ENCODE measurements around the gene PAX3. TPM values are rescaled to one million over a fixed set of nuclear protein-coding genes. Genes with fewer than 3 reads are reported as not detected.

PAX3 gene
- total RNA-seq, 3 donors from 2014 or later, result not detected

DNA sequence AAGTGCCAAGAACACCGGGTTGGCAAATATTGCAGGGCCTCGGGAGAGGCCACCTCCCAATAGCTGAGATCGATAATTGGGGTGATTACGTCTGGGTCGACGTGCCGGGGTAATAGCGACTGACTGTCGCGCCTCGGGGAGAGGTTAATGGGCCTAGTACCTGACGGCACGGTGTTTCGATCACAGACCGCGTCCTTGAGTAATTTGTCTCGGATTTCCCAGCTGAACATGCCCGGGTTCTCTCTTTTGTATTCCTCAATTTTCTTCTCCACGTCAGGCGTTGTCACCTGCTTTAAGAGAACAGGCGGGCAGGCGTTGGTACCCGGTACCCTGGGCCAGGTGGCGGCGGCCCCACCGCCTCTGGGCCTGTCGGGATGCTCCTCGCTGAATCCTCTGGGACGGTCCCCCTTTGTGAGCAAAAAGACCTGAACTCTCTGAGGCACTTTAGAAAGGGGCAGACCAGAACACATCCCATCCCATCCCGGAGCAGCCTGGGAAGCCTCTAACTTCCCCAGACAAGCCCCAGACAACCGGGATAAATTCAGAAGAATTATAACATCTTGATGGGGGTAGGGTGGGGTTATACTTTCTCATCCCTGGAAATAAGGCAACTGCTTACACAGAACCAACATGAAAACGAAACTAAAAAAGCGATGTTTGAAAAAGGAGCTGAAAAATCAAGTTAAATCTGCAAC lies 3.3 kb downstream of the PAX3 start:
- Mint-ChIP-seq H3K4me1 (ENCODE audit: low read depth) (peaks cover 40% of the 10 kb centered on the region), H3K4me3 (peak overlapping the region; percentile 58), H3K9me3 (peaks cover 5% of the 10 kb centered on the region), H3K27me3 (ENCODE audit: low read depth) (peaks cover 97% of the 10 kb centered on the region), H3K36me3 (ENCODE audit: insufficient read depth) (no peaks in the 10 kb centered on the region)
- DNase-seq (no peak), ATAC-seq (no peak)

DNA sequence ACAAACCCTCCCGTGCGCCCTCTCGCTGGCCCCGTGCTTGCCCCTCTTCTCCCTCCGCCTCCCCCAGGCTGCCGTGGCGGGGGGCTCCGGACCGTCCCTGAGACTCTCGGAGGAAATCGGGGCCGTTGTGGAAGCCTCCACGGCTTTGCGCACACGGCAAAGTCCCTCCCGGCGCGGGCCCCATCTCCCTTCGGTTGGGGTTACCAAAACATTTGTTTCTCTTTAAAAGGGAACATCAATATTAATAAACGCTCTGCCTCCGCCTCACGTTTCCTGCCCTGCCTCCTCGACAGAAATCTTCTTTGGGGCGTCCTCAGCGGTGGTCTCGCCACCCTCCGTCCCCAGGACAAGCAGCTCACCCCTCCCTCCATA lies 3.8 kb downstream of the PAX3 start:
- Mint-ChIP-seq H3K9me3 (peaks cover 5% of the 10 kb centered on the region), H3K27me3 (ENCODE audit: low read depth) (peaks cover 97% of the 10 kb centered on the region), H3K4me1 (ENCODE audit: low read depth) (peaks cover 40% of the 10 kb centered on the region), H3K36me3 (ENCODE audit: insufficient read depth) (no peaks in the 10 kb centered on the region), H3K4me3 (peak overlapping the region; percentile 53)
- DNase-seq, result no peak
- no peak for ATAC-seq

- no peak overlapping the region for H3K4me3 Mint-ChIP-seq
- peaks cover 97% of the 10 kb centered on the region for H3K27me3 Mint-ChIP-seq (ENCODE audit: low read depth)
- no peak for DNase-seq
- H3K9me3 Mint-ChIP-seq, result peaks cover under 1% of the 10 kb centered on the region
- H3K4me1 Mint-ChIP-seq (ENCODE audit: low read depth), result peaks cover 34% of the 10 kb centered on the region
- H3K36me3 Mint-ChIP-seq (ENCODE audit: insufficient read depth), result no peaks in the 10 kb centered on the region
- ATAC-seq, result no peak
These were observed 4.9 kb downstream of the PAX3 start for GRCh38 chr2:222293660-222294630.

- peaks cover 97% of the 10 kb centered on the region for H3K27me3 Mint-ChIP-seq (ENCODE audit: low read depth)
- H3K36me3 Mint-ChIP-seq (ENCODE audit: insufficient read depth), result no peaks in the 10 kb centered on the region
These were observed 6.4 kb downstream of the PAX3 start for GRCh38 chr2:222292149-222293134.

GRCh38 chr2:222291485-222291841 lies 7.3 kb downstream of the PAX3 start:
- no peak for DNase-seq
- no peak overlapping the region for H3K4me3 Mint-ChIP-seq
- no peaks in the 10 kb centered on the region for H3K9me3 Mint-ChIP-seq
- H3K27me3 Mint-ChIP-seq (ENCODE audit: low read depth), result peaks cover 94% of the 10 kb centered on the region
- H3K36me3 Mint-ChIP-seq (ENCODE audit: insufficient read depth), result no peaks in the 10 kb centered on the region
- peaks cover 18% of the 10 kb centered on the region for H3K4me1 Mint-ChIP-seq (ENCODE audit: low read depth)
- ATAC-seq, result no peak

More at GRCh38 chr2:222292149-222293134, 6.4 kb downstream of the PAX3 start:
- ATAC-seq, result no peak
- H3K4me3 Mint-ChIP-seq, result no peak overlapping the region
- H3K9me3 Mint-ChIP-seq, result no peaks in the 10 kb centered on the region
- peaks cover 28% of the 10 kb centered on the region for H3K4me1 Mint-ChIP-seq (ENCODE audit: low read depth)
- DNase-seq, result no peak

- no peaks in the 10 kb centered on the region for H3K36me3 Mint-ChIP-seq (ENCODE audit: insufficient read depth)
- peaks cover 94% of the 10 kb centered on the region for H3K27me3 Mint-ChIP-seq (ENCODE audit: low read depth)
These were observed 7.9 kb downstream of the PAX3 start for GRCh38 chr2:222290736-222291484.

DNA sequence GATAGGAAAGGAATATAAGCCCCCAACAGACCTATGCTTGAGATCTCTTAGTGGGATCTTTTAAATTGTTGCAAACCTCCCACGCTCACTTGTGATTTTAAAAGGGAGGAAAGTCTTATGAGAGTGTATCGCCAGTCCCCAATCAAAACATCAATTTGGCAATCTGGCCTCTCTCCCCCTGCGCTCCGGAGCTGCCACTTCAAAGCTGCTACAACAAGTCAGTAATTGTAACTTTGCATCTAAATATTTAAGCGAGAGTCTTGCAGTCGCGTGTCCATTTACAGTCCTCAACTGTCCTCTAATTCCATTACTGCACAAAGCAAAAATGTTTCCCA lies 8.4 kb downstream of the PAX3 start:
- DNase-seq (no peak), ATAC-seq (no peak)
- Mint-ChIP-seq H3K27me3 (ENCODE audit: low read depth) (peaks cover 92% of the 10 kb centered on the region), H3K4me3 (no peak overlapping the region), H3K36me3 (ENCODE audit: insufficient read depth) (no peaks in the 10 kb centered on the region), H3K9me3 (no peaks in the 10 kb centered on the region), H3K4me1 (ENCODE audit: low read depth) (peaks cover 7% of the 10 kb centered on the region)

More at GRCh38 chr2:222290736-222291484, 7.9 kb downstream of the PAX3 start:
- Mint-ChIP-seq H3K9me3 (no peaks in the 10 kb centered on the region), H3K4me1 (ENCODE audit: low read depth) (peaks cover 13% of the 10 kb centered on the region), H3K4me3 (no peak overlapping the region)
- no peak for DNase-seq
- peak in 1 of 2 donors; percentile 14 for ATAC-seq

- H3K4me3 Mint-ChIP-seq, result no peak overlapping the region
- H3K9me3 Mint-ChIP-seq, result no peaks in the 10 kb centered on the region
- peaks cover 2% of the 10 kb centered on the region for H3K4me1 Mint-ChIP-seq (ENCODE audit: low read depth)
- DNase-seq, result no peak
- no peaks in the 10 kb centered on the region for H3K36me3 Mint-ChIP-seq (ENCODE audit: insufficient read depth)
- ATAC-seq, result no peak
- H3K27me3 Mint-ChIP-seq (ENCODE audit: low read depth), result peaks cover 87% of the 10 kb centered on the region
These were observed 9.3 kb downstream of the PAX3 start for GRCh38 chr2:222289278-222290160.

DNA sequence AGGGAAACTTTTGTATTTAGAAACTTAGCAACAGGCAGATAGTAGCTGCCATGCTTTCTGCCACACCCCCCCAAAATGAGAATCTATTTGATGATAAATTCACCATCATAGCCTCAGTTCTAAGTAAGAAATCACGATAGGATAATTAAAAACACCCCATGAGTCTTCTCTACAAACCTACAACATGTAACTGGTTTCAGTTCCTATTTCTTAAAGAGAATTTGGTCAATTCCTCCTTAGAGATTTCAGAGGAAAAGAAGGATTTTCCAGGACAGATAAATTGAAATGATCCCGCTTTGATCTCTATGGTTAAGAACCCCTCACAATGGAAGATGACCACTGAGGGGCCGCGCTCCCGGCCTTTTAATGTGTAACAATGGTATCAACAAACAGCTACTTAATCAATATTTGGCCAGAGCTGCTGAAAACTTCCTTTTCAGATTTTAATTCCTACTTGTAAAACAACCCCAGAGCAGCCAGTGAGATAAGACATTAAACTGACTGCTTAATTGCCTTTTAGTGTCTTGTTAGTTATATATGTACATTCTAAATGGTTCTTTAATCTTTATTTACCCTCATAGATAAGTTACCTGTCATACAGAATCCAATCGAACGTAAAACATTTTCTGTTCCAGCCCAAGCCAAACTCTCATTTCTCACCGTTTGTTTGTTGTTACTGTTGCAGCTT lies 10.1 kb downstream of the PAX3 start:
- DNase-seq (no peak), ATAC-seq (no peak)
- H3K4me1 Mint-ChIP-seq (ENCODE audit: low read depth), result peaks cover 2% of the 10 kb centered on the region
- H3K9me3 Mint-ChIP-seq, result no peaks in the 10 kb centered on the region
- H3K27me3 Mint-ChIP-seq (ENCODE audit: low read depth), result peaks cover 80% of the 10 kb centered on the region
- H3K36me3 Mint-ChIP-seq (ENCODE audit: insufficient read depth), result no peaks in the 10 kb centered on the region
- no peak overlapping the region for H3K4me3 Mint-ChIP-seq

- Mint-ChIP-seq H3K27me3 (ENCODE audit: low read depth) (peaks cover 74% of the 10 kb centered on the region), H3K4me3 (no peak overlapping the region), H3K36me3 (ENCODE audit: insufficient read depth) (no peaks in the 10 kb centered on the region), H3K9me3 (no peaks in the 10 kb centered on the region), H3K4me1 (ENCODE audit: low read depth) (peaks cover 2% of the 10 kb centered on the region)
- ATAC-seq, result no peak
- DNase-seq, result no peak
These were observed 10.8 kb downstream of the PAX3 start for GRCh38 chr2:222287862-222288479.

GRCh38 chr2:222284466-222284865 lies 14.3 kb downstream of the PAX3 start:
- ATAC-seq, result no peak
- no peak overlapping the region for H3K4me3 Mint-ChIP-seq
- H3K27me3 Mint-ChIP-seq (ENCODE audit: low read depth), result peaks cover 42% of the 10 kb centered on the region
- no peaks in the 10 kb centered on the region for H3K36me3 Mint-ChIP-seq (ENCODE audit: insufficient read depth)
- no peaks in the 10 kb centered on the region for H3K4me1 Mint-ChIP-seq (ENCODE audit: low read depth)
- DNase-seq, result no peak
- no peaks in the 10 kb centered on the region for H3K9me3 Mint-ChIP-seq

- Mint-ChIP-seq H3K27me3 (ENCODE audit: low read depth) (peaks cover 34% of the 10 kb centered on the region), H3K4me3 (no peak overlapping the region), H3K4me1 (ENCODE audit: low read depth) (no peaks in the 10 kb centered on the region), H3K9me3 (no peaks in the 10 kb centered on the region), H3K36me3 (ENCODE audit: insufficient read depth) (no peaks in the 10 kb centered on the region)
- no peak for ATAC-seq
- DNase-seq, result no peak
These were observed 15.2 kb downstream of the PAX3 start for GRCh38 chr2:222283634-222284033.

Measured in activated T-cell treated with anti-CD3 and anti-CD28 coated beads, Interleukin-2, amount 50 U/mL, for 4 hours (primary cell).